Fibroblast of skin of left biceps (primary cell): ENCODE data around the gene ELOVL4.

ENCODE experiments used
- DNase-seq, 2 experiments: peaks; one replicate each; pipeline ENCODE4 v3.0.0-alpha.2; 2013; ENCODE audit warnings: low read depth in 2 of 2

ELOVL4 gene

DNA sequence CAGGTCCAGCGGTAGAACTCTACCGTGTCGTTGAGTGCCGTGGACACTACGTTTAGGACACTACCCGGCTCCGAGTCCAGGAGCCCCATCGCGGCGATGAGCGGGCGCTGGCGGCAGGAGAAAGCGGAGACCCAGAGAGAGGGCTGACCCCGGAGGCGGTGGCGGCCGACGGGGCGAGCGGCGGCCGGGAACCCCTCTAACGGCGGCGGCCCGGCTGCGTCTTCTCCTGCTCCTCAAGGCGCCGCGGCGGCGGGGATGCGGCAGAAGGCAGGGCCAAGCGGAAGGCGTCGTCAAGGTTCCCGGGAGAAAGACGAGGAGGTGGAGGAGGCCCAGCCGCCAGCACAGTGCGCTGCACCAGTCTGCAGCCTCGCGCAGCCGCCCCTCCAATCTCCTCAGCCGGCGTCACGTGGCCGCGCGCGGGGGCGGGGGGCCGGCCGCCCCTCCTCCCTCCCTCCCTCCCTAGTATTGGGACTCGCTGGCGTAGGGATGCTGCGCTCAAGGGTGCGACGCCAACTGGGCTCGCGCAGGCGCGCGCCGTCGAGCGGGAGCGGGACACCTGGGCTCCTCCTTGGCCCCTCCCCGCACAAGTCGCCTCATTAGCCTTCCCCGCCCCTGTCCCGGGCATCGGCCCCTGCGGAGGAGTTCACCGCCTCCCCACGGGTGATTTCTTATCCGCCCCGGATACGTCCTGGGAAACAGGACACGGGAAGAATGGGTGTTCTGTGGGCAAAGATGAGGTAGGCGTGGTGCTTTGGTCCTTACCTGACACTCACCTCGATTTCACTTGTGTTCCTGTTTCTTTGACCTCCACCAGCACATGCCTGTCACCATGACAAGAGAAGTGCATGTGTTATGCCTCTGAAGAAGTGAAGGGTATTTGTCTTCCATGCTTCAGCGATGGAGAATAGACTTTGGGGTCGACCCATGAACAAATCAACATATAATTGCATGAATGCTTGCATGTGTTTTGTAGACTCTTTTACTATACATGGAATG, at the start of gene ELOVL4:
Gene ELOVL4 (minus strand): TSS at position 363 of the 996 bp plus-strand sequence. CDS start 274 bp downstream, at position 89.
- DNase-seq: peak; percentile 63 to 65

DNA sequence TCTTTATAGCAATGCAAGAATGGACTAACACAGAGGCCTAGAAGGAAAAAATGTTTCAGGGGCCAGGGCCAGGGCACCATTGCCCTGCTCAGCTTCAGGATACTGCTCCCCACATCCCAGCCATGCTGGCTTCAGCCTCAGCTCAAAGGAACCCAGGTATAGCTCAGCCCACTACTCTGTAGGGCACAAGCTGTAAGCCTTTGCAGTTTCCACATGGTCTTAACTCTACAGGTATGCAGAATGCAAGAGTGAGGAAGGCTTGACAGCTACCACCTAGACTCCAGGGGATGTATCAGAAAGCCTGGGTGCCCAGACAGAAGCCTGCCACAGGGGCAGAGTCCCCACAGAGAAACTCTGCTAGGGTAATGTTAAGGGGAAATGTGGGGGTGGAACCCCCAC, 46.6 kb upstream of the ELOVL4 start:
- no peak for DNase-seq

DNA sequence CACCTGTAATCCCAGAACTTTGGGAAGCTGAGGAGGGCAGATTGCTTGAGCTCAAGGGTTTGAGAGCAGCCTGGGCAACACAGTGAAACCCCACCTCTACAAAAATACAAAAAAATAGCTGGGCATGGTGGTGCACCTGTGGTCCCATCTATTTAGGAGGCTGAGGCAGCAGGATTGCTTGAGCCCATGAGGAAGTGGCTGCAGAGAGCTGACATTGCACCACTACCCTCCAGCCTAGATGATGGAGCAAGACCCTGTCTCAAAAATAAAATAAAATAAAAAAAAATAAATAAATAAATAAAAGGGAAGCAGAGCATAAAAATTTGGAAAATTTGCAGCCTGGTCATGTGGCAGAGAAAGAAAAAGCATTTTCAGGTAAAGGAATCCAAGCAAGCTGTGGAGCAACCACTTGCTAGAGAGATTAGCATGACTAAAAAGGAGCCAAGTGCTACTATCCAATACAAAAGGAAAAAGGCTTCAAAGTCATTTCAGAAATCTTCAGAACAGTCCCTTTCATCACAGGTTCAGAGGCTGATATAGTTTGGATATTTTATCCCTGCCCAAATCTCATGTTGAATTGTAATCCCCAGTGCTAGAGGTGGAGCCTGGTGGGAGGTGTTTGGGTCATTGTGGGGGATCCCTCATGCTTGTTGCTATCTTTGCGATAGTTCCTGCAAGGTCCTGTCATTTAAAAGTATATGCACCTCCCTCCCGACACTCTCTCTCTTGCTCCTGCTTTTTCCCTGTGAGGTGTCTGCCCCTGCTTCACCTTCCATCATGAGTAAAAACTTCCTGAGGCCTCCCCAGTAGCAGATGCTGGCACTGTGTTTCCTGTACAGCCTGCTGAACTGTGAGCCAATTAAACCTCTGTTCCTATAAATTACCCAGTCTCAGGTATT, 45.9 kb upstream of the ELOVL4 start:
- no peak for DNase-seq

DNA sequence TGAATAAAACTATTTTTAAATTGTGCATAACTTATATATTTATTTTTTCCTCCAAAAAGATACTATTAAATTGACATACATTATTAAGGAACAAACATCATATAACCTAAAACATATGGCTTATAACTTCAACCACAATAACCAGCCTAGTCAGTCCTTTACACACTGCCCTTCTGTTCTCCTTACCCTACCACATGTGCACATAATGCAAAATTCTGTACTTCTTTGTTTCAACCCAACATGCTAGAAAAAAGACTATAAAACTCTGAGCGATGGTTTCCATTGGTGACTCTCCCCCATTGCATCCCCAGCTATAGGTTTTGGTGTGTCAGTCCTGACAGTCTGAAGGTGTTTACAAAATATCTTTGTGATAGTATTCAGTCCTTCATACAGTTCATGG, 42.3 kb upstream of the ELOVL4 start:
- no peak for DNase-seq

DNA sequence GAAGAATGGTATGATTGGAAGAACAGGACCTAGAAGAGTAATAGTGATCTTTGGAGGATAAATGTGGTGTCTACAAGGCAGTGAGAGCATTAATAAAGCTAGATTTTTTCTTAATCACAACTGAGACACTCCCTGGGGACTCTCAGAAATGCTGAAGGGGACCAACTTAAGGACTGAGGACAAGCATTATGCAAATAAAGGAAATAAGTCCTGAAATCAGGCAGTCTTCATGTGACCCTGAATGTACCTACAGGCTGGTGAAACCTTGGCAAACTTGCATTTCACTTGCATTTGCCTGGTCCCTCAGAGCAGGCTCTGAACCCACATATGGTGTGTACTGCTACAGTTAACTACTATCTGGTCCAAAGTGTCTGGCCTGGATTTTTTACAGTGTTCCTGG, 37.8 kb upstream of the ELOVL4 start:
- no peak for DNase-seq

DNA sequence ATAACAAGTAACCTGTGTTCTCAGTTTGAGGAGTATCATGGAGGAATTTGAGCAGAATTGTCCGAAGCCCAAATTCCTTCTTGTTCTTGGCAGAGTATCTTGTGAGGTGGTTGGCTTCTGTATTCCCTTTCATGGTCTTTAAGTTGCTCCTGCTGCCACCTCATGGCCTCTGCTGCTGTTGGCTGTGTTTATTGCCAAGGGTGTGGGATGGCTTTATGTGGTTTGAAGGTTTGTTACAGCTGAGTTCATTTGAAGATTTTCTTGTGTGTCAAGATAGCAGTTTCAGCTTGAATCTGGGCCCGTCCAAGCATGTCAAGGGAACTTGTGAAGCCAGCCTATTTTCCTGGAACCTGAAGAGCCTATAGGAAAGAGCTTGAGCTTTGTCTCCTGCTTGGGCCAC, 36.9 kb upstream of the ELOVL4 start:
- DNase-seq: no peak

DNA sequence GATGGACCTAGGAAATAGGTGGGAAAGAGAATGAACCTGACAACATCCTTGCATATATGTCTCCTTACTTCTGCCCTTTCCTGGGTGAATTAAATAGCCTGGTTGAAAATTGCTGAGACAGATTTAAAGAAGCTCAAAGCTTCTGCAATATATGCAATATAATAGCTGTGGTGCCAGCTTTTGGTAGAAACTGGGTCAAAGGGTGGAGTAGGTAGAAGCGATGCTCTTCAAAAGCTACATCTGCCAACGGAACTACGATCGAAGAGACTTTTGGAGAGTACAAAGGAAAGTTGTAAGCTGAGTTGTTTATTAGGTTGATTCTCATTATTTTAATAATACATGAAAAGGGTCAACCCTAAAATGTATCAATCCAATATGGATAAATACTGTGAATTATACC, 34.3 kb upstream of the ELOVL4 start:
- no peak for DNase-seq

DNA sequence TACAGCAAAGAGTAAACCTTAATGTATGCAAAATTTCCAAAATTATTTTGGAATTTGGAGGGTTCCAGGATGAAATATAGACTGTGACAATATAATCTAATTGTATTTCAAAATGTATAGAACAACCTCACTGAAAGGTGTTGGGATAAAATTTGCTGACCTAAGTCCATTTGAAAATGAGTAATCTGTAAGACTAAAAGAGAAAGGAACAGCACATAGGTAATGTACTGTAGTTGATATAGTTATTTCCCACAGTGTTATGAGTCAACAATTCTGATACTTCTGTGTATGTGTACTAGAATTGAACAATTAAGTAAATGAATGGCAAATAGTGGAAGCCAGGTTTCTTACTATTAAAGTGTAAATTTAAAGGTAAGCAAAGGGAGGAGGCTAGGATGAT, 23.8 kb upstream of the ELOVL4 start:
- DNase-seq: no peak

DNA sequence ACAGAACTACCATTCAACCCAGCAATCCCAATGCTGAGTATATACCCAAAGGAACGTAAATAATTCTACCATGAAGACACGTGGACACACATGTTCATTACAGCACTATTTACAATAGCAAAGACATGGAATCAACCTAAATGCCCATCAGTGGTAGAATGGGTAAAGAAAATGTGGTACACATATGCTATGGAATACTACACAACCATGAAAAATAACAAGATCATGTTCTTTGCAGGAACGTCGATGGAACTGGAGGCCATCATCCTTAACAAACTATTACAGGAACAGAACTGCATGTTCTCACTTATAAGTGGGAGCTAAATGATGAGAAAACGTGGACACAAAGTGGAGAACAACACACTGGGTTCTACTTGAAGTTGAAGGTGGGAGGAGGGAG, 22.4 kb upstream of the ELOVL4 start:
- DNase-seq: no peak

DNA sequence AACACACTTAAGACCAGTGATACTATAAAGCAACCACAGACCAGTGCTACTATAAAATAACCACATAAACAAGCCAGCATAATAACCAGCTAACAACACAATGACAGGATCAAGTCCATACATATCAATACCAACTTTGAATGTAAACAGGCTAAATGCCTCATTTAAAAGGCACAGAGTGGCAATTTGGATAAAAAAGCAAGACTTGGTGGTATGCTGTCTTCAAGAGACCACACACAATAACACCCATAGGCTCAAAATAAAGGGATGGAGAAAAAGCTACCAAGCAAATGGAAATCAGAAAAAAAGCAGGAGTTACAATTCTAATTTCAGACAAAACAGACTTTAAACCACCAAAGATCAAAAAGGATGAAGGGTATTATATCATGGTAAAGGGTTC, 19.8 kb upstream of the ELOVL4 start:
- DNase-seq: no peak

DNA sequence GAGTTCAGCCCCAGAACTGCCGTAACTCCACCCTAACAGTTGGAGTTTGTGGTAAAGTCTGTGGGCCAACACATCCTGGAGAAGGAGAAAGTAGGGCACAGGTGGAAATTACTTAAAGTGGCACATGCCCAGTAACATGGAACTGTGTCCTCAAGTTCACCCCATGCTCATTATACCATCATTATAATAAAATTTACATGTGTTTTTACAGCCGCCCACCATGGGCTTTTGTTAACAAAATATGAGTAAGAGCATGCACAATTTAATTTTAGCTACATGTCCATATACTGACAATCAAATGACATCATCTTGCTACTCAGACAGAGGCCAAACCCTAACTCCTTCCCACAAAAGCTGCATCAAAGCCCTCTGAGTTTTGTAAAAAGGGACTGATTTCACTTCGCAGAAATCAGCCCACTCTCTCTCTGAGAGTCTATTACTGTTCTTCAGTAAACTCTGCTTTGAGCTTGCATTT, 17.3 kb upstream of the ELOVL4 start:
- DNase-seq: no peak

DNA sequence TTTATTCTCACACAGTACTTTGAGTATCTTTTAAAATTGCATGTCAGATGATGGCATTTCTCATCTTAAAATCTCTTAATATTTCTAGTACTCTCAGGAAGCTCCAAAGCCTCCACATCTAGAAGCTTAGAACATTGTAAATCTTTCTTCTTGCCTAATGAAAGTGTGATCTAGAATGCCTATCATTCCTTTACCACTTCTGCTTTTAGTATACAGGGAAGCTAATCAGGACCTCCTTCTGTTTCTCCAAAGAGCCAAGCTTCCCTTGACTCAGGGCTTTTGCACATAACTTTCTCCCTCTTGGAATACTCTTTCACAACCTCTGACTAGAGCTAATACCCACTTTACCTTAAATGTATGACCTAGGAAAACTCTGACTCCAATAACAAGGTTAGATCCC, 7.5 kb upstream of the ELOVL4 start:
- no peak for DNase-seq

DNA sequence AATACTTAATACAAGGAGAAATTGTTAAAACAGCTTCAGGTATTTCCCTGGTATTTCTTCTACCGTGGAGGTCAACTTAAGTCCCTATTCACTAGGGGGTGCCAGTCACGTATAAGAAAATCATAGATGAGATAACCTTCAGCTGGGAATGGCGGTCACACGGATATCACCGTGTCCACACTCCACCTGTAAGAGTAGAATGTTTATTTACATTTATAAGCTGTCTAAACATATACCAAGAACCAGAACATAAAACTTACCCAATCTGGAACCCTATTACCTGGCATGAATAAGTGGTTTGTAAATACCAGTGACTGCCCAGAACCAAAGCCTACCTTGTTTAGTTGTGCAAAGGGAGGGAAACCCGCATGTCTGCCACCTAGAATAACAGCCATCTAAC, 1.9 kb upstream of the ELOVL4 start:
- DNase-seq: peak in 1 of 2 experiments; percentile 13

DNA sequence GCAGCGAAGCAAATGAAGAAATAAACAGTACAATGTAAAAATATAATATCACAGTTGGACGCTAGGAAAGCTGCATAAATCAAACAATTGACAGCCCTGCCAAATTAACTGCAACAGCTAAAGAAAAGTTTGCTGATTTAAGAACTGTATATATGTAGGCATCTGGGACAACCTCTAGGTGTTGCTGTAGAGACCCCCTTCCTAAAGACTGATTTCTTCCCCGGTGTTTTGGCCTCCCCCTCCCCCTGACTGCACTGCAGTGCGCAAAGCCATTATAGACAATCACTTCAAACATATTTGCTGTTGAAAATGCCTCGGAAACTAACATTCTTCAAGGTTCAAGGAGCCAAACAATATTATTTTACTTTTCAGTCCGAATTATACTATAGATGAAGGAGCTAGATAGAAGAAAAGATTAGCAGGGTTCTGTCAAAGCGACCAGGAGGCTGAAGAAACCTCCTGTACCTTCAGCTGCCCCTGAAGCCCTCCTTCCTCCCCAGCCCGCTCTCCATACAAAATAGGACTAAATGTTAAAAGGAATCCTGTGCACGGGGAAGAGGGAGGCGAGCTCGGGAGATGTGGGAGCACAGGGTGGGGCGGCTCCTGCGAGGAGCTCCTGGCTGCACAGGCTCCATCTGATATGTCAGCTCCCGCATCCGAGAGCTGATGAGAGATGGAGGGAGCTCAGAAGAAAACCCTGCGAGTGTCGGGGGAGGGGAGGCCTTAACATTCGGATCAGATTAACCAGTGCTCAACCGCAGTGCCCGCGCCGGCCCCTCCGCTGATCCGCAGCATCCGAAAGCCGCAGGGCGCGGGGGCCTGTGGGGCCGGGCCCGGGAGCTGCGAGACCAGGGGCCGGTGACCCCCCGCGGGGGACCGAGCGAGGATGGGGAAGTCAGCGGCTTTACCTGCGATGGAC, 822 bp downstream of the ELOVL4 start:
- DNase-seq: no peak

DNA sequence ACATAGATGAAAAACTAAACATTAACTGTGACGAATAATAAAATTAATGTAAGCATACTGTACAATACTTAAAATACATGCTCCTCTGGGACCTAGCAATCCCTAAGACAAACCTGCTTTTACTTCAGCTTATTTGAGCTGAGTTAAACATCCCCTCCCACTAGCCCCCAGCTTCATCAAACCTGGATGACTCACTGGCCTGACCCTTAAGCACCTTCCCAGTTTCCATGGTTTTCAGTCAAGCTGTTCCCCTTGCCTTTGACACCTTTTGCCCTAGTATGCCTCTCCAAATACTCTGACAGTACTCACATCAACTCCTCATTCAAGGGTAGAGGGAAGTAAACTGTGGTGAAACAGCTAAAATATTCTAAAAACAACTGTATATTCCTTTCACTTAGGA, 4.2 kb downstream of the ELOVL4 start:
- DNase-seq: no peak

DNA sequence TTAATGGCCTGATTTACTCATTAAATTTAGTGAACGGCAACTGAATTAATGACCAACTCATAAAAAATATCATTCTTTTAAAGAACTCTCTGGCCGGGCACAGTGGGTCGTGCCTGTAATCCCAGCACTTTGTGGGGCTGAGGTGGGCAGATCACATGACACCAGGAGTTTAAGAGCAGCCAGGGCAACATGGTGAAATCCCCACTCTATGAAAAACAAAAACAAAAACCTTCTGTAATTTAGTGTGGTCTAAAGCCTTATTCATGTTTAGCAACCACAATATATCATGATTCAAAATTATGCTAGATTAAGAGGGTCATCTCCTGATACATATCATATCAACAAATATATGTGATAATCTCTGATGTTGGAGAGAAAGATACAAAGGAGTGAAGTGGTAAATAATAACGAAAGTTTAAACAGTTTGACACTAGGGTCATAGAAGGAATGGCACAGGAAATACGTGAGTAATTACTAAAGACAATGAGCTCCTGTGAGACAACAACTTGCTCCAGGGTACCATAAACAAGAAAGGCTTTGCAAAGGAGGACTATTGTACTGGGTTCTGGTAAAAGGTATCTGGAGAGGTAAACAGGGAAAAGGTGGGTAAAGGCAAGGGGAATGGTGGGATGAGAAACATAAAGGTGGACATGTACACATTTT, 5.7 kb downstream of the ELOVL4 start:
- no peak for DNase-seq

DNA sequence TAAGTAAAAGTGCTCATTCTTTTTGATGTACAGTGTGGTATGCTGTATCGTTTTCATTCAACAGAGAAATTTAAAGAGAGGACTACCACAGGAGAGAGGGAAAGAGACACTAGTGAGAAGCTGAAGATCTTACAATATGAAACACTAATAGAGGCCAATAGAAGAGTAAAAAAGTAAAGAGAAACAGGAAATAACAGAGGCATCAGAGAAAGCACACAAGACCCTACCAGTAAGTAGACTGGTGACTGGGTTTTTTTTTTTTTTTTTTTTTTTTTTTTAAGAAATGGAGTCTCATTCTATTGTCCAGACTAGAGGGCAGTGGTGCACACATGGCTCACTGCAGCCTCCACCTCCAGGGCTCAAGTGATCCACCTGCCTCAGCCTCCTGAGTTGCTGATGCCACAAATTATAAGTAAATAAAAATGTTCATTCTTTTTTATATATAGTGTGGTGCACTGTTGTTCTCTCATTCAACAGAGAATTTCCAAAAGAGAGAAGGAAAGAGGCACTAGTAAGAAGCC, 18.8 kb downstream of the ELOVL4 start:
- no peak for DNase-seq

DNA sequence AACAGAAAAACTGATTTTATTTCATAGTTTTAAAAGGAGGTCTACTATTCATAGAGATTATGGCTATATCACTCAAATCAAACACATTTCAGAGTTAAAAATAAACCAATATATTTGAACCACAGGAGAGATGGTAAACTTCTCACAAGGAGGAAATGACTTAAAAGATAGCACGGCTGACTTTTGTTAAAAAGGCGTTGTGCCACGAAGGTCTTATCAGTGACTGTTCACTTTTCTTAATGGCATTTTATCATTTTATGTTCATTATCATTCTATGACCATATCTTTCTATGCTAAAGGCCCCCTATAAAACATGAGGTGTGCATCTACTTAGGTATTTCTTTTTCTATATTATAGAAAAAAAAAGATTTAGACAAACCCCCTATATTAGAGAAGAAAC, 19.6 kb downstream of the ELOVL4 start:
- DNase-seq: no peak

DNA sequence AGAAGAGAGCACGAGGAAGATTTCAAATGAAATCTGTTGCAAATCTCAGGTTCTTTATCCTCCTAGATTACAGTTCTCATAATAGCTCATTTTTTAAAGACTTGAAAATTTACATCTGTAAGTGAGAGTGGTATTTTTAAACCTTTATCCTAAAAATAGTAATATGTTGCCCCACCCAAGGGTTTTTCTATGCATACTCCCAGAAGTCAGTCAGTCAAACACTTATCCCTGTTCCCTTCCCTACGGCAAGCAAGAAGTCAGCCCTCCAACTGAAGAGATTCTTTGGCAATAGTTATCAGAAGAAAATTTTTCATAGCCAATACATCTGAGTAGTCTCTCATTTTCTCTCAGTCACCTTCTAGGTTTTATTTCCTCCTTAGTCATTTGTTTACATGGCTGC, 24.1 kb downstream of the ELOVL4 start:
- DNase-seq: no peak

DNA sequence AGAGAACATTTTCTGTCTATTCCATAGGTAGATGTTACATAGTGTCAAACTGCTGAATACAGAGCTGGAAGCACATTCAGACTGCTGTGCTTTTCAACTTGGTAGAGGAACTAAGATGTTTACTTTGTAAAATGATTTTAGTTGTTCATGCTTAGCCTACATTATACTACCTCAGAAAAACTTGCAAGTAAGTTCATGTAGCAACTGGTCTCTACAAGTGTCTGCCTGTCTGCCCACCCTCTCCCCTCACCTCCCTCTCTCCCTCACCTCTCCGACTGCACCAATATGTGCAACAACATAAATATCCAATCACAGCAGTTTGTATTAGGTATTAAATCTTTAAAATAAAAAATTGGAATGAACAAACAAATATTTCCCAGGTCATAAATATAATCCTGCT, 25.3 kb downstream of the ELOVL4 start:
- DNase-seq: no peak

DNA sequence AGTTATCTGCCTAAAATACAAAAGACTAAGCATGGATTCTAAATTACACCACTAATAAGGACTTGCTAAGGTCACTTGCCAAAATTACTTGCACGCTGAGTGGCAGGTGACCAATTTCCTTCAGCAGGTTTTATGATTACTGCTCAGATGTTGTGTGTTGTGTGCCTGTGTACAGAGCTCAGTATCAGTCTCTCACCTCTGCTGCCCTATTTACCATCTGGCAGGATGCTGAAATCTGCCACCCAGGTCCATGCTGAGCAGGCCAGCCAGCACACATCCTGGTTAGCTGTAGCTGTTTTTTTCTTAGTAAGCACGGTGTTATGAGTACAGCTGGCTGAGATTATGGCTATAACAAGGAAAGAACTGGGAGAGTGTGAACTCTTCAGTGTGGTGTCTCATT, 34.0 kb downstream of the ELOVL4 start:
- no peak for DNase-seq
